ENCODE results near the gene NFAT5. TPM values are rescaled to one million over a fixed set of nuclear protein-coding genes. Genes with fewer than 3 reads are reported as not detected.
"Not testable (repeated sequence)": the region's sequence is repeated elsewhere in the genome, so short reads cannot be mapped to it uniquely, and the experiment has no call there.

The NFAT5 gene
- total RNA-seq, 1 donor from 2014 or later = 25.6 TPM

DNA sequence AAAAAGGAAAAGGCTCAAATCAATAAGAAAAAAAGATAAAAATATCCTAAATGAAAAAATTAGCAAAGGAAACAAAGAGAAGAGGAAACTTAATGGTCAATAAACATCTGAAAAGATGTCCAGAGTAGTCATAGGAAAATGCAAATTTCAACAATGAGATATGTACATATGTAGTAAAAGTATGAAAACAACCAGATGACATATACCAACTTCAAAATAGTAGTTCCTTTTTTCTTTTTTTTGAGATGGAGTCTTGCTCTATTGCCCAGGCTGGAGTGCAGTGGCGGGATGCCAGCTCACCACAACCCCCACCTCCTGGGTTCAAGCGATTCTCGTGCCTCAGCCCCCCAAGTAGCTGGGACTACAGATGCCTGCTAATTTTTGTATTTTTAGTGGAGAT lies 21.7 kb upstream of the NFAT5 start:
- H3K9me3 Mint-ChIP-seq = no peaks in the 10 kb centered on the region
- no peak for DNase-seq (ENCODE audit: low read depth, low spot score)
- H3K27ac Mint-ChIP-seq (ENCODE audit: unreplicated experiment) = no peak overlapping the region
- H3K36me3 Mint-ChIP-seq (ENCODE audit: low read depth) = no peaks in the 10 kb centered on the region
- no peaks in the 10 kb centered on the region for H3K4me1 Mint-ChIP-seq
- no peaks in the 10 kb centered on the region for H3K27me3 Mint-ChIP-seq (ENCODE audit: low read depth)
- TF ChIP-seq, protein P1, sequence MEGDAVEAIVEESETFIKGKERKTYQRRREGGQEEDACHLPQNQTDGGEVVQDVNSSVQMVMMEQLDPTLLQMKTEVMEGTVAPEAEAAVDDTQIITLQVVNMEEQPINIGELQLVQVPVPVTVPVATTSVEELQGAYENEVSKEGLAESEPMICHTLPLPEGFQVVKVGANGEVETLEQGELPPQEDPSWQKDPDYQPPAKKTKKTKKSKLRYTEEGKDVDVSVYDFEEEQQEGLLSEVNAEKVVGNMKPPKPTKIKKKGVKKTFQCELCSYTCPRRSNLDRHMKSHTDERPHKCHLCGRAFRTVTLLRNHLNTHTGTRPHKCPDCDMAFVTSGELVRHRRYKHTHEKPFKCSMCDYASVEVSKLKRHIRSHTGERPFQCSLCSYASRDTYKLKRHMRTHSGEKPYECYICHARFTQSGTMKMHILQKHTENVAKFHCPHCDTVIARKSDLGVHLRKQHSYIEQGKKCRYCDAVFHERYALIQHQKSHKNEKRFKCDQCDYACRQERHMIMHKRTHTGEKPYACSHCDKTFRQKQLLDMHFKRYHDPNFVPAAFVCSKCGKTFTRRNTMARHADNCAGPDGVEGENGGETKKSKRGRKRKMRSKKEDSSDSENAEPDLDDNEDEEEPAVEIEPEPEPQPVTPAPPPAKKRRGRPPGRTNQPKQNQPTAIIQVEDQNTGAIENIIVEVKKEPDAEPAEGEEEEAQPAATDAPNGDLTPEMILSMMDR (conservative IDR thresholded peaks at IDR 0.05) = no peak
- H3K4me3 Mint-ChIP-seq = no peak overlapping the region

DNA sequence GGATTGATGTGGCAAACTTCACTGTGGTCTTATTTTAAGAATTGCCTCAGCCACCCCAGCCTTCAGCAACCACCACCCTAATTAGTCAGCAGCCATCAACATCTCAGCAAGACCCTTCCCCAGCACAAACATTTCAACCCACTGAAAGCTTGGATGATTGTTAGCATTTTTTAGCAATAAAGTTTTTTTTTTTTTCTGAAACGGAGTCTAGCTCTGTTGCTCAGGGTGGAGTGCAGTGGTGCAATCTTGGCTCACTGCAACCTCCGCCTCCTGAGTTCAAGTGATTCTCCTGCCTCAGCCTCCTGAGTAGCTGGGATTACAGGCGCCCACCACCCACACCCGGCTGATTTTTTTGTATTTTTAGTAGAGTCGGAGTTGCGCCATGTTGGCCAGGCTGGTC lies 19.1 kb upstream of the NFAT5 start:
- not testable (repeated sequence) for DNase-seq (ENCODE audit: low read depth, low spot score); H3K9me3 Mint-ChIP-seq; H3K4me3 Mint-ChIP-seq; H3K27me3 Mint-ChIP-seq (ENCODE audit: low read depth); H3K36me3 Mint-ChIP-seq (ENCODE audit: low read depth); H3K4me1 Mint-ChIP-seq
- peak overlapping the region; percentile 27 for H3K27ac Mint-ChIP-seq (ENCODE audit: unreplicated experiment)

DNA sequence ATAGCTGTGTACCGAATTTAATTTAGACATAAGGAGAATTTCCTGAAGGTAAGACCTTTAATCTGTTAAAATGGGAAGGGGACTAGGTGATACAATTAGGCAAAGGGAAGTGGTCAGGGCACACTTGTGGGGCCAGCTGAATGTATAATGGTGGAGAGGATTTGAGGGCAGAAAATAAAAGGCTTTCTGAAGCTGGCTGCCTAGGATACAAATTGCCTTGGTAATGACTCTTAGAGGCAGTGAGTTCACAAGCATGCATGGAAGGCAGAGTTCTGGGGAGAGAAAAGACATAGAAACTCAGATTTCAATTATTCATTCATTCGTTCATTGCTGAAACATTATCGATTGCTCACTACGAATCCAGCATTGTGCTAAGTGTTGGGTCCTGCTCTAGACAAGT lies 12.4 kb upstream of the NFAT5 start:
- no peak overlapping the region for H3K4me3 Mint-ChIP-seq
- H3K36me3 Mint-ChIP-seq (ENCODE audit: low read depth) = no peaks in the 10 kb centered on the region
- DNase-seq (ENCODE audit: low read depth, low spot score) = no peak
- H3K9me3 Mint-ChIP-seq = peaks cover 2% of the 10 kb centered on the region
- H3K27ac Mint-ChIP-seq (ENCODE audit: unreplicated experiment) = no peak overlapping the region
- H3K4me1 Mint-ChIP-seq = peaks cover 12% of the 10 kb centered on the region
- no peaks in the 10 kb centered on the region for H3K27me3 Mint-ChIP-seq (ENCODE audit: low read depth)
- TF ChIP-seq, protein P1 (conservative IDR thresholded peaks at IDR 0.05) = no peak

DNA sequence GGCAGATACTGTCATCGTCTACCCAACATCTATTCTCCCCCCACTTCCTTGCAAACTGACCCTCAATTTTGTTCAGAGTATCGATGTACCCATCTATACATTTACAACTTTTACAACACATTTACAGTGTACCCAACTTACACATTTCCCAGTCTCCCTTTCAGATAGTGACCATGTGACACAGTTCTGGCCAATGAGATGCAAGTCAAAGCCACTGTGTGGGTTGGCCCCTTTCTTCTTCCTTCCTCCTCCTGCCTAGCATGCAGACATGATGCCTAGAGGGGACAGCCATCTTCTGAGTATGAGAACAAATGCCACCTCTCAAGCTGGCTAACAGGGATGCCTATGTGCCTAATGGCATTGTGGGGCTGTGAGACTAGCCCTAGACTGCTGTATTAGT lies 11.3 kb upstream of the NFAT5 start:
- Mint-ChIP-seq H3K4me1 (peaks cover 12% of the 10 kb centered on the region), H3K9me3 (peaks cover 2% of the 10 kb centered on the region), H3K4me3 (no peak overlapping the region), H3K36me3 (ENCODE audit: low read depth) (no peaks in the 10 kb centered on the region), H3K27me3 (ENCODE audit: low read depth) (no peaks in the 10 kb centered on the region), H3K27ac (ENCODE audit: unreplicated experiment) (no peak overlapping the region)
- TF ChIP-seq, protein P1 (conservative IDR thresholded peaks at IDR 0.05) = no peak
- no peak for DNase-seq (ENCODE audit: low read depth, low spot score)

DNA sequence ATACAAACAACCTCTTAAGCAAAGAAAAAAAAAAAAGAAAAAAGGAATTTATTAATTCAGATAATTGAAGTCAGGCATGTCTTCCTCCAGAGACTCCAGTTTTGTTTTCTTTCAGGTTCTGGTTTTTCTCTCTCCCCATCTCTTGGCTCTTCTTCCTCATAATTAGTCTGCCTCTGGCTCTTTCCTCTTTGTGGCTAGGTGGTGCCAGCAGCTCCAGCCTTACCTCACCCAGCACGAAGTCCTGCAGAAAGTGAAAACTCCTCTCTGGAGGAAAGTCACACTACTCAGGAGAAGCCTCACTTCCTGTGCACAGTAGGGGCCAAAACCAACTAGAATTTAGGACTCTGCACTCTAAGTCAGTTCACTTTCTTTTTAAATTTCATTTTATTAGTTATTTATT lies 10.3 kb upstream of the NFAT5 start:
- TF ChIP-seq, protein P1 (conservative IDR thresholded peaks at IDR 0.05) = no peak
- Mint-ChIP-seq H3K27ac (ENCODE audit: unreplicated experiment) (peak overlapping the region; percentile 78), H3K9me3 (peaks cover 2% of the 10 kb centered on the region), H3K27me3 (ENCODE audit: low read depth) (no peaks in the 10 kb centered on the region), H3K36me3 (ENCODE audit: low read depth) (no peaks in the 10 kb centered on the region), H3K4me3 (no peak overlapping the region), H3K4me1 (peaks cover 12% of the 10 kb centered on the region)
- DNase-seq (ENCODE audit: low read depth, low spot score) = no peak

DNA sequence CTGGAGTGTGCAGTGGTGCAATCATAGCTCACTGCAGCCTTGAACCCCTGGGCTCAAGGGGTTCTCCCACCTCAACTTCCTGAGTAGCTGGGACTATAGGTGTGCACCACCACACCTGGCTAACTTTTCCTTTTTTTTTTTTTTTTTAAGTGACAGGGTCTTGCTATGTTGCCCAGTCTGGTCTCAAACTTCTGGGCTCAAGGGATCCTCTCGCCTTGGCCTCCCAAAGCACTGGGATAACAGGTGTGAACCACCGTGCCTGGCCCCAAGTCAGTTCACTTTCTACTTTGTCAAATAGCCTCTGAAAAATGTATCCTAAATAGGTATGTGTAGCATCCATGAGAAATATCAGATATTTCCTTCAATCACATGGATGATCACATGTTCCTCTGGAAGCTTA lies 9.9 kb upstream of the NFAT5 start:
- peaks cover 12% of the 10 kb centered on the region for H3K4me1 Mint-ChIP-seq
- TF ChIP-seq, protein P1 (conservative IDR thresholded peaks at IDR 0.05) = no peak
- no peak overlapping the region for H3K4me3 Mint-ChIP-seq
- no peak for DNase-seq (ENCODE audit: low read depth, low spot score)
- peaks cover 2% of the 10 kb centered on the region for H3K9me3 Mint-ChIP-seq
- H3K36me3 Mint-ChIP-seq (ENCODE audit: low read depth) = no peaks in the 10 kb centered on the region
- no peaks in the 10 kb centered on the region for H3K27me3 Mint-ChIP-seq (ENCODE audit: low read depth)
- no peak overlapping the region for H3K27ac Mint-ChIP-seq (ENCODE audit: unreplicated experiment)
